Body of pancreas (tissue), 4 donors: ENCODE data around the gene ACVRL1. TPM values are rescaled to one million over a fixed set of nuclear protein-coding genes. Genes with fewer than 3 reads are reported as not detected.
A peak's percentile ranks its signal among the peaks of the same experiment; 100 is the strongest.

Experiments used
- ATAC-seq: fragments of 150-250 bp; one replicate; pipeline ENCODE4 v1.9.1; 2016
- DNase-seq, 4 donors: peaks; one replicate each; pipeline ENCODE4 v3.0.0-alpha.2; 2019
- H3K27ac ChIP-seq, 4 donors: fragments of 200-600 bp; sonication (generic); 1 replicate in 3 of 4; 2 replicates in 1 of 4; pipeline versions ENCODE4 v1.5.1 to v1.6.1; 2016 to 2019; ENCODE audit warnings: mild to moderate bottlenecking in 1 of 4, mixed read lengths in 1 of 4, moderate library complexity in 1 of 4
- H3K27me3 ChIP-seq, 2 donors: fragments of 200-600 bp; sonication (generic); one replicate each; pipeline ENCODE4 v1.6.0; 2016; ENCODE audit warnings: mild to moderate bottlenecking in 1 of 2
- H3K36me3 ChIP-seq, 2 donors: fragments of 200-600 bp; sonication (generic); replicated peaks in 1 of 2; 2 replicates each; pipeline ENCODE4 v1.5.1; 2016; ENCODE audit warnings: low read depth in 2 of 2; ENCODE audit not compliant: insufficient read depth in 1 of 2
- H3K4me1 ChIP-seq: fragments of 200-600 bp; sonication (generic); one replicate; pipeline ENCODE4 v1.6.0; 2016
- H3K4me3 ChIP-seq, 2 donors: fragments of 200-600 bp; sonication (generic); 1 replicate in 1 of 2; 2 replicates in 1 of 2; pipeline ENCODE4 v1.5.1; 2016 to 2019
- H3K9me3 ChIP-seq, 3 donors: fragments of 200-600 bp; sonication (generic); 1 replicate in 2 of 3; 2 replicates in 1 of 3; pipeline ENCODE4 v1.5.1; 2016
- CTCF ChIP-seq, 7 experiments: fragments of 450-650 bp in 4 of 7; fragments of 200-600 bp in 3 of 7; sonication (generic) in 3 of 7; IDR thresholded peaks; one replicate each; pipeline ENCODE4 v1.5.1; 2016 to 2019; ENCODE audit warnings: antibody characterized with exemption in 7 of 7
- POLR2A ChIP-seq, 3 donors: fragments of 450-650 bp; IDR thresholded peaks; one replicate each; pipeline ENCODE4 v1.6.1; 2016; ENCODE audit warnings: antibody characterized with exemption in 3 of 3, mild to moderate bottlenecking in 2 of 3
- WGBS, 2 donors: methylation state at CpG; one replicate each; pipeline ENCODE4 v1.1.5; 2017; 5-methylcytosine and 5-hydroxymethylcytosine counted together
- intact Hi-C: fragments of 100-400 bp; cut with DNase I; formaldehyde crosslinking; loops from one replicate; pipeline ENCODE4 v1.15.1; 2023
- total RNA-seq, 2 donors: library from RNA; depleted of rRNA; stranded (reverse); fragments of >200 nt; gene quantifications; one replicate each; pipeline ENCODE4 v1.1.0, GENCODE V29; 2016

ACVRL1 gene
- total RNA-seq, 2 donors from 2014 or later, result 37.1 to 93.9 TPM

GRCh38 chr12:51890511-51891171 is 16.7 kb upstream of the ACVRL1 start:
- peaks cover 3% of the 10 kb centered on the region for H3K4me1 ChIP-seq
- no peak overlapping the region for H3K27ac ChIP-seq
- H3K4me3 ChIP-seq, result no peak overlapping the region
- ATAC-seq, result no peak
- 86 to 88% methylated on average over 9 to 17 of the region's 22 CpGs for WGBS, 2 donors
- H3K36me3 ChIP-seq, result no peaks in the 10 kb centered on the region
- H3K9me3 ChIP-seq, result no peaks in the 10 kb centered on the region
- intact Hi-C loops, result no loop called here
- no peak for TF ChIP-seq CTCF (IDR thresholded peaks at IDR 0.05)
- no peak for TF ChIP-seq POLR2A (IDR thresholded peaks at IDR 0.05)
- no peaks in the 10 kb centered on the region for H3K27me3 ChIP-seq
- no peak for DNase-seq

GRCh38 chr12:51891843-51892242 is 15.5 kb upstream of the ACVRL1 start:
- H3K27me3 ChIP-seq, result no peaks in the 10 kb centered on the region
- no peak overlapping the region for H3K27ac ChIP-seq
- no peaks in the 10 kb centered on the region for H3K4me1 ChIP-seq
- ATAC-seq, result no peak
- TF ChIP-seq POLR2A (IDR thresholded peaks at IDR 0.05), result no peak
- peak in 5 of 7 experiments; percentile 30 to 47 (median 44) for TF ChIP-seq CTCF (IDR thresholded peaks at IDR 0.05)
- H3K4me3 ChIP-seq, result no peak overlapping the region
- no peak for DNase-seq
- no peaks in the 10 kb centered on the region for H3K9me3 ChIP-seq
- intact Hi-C loops, result no loop called here
- no peaks in the 10 kb centered on the region for H3K36me3 ChIP-seq

- no peak for TF ChIP-seq CTCF (IDR thresholded peaks at IDR 0.05)
- TF ChIP-seq POLR2A (IDR thresholded peaks at IDR 0.05), result no peak
- ATAC-seq (no peak), DNase-seq (no peak)
- 62 to 72% methylated on average over 6 of the region's 6 CpGs for WGBS, 2 donors
- Histone ChIP-seq H3K27ac (no peak overlapping the region), H3K36me3 (no peaks in the 10 kb centered on the region), H3K27me3 (no peaks in the 10 kb centered on the region), H3K4me3 (no peak overlapping the region), H3K9me3 (no peaks in the 10 kb centered on the region), H3K4me1 (no peaks in the 10 kb centered on the region)
- intact Hi-C loops, result no loop called here
These were observed 13.5 kb upstream of the ACVRL1 start for GRCh38 chr12:51893786-51894185.

GRCh38 chr12:51895378-51896135 is 11.7 kb upstream of the ACVRL1 start:
- Histone ChIP-seq H3K9me3 (no peaks in the 10 kb centered on the region), H3K27ac (no peak overlapping the region), H3K36me3 (no peaks in the 10 kb centered on the region), H3K27me3 (no peaks in the 10 kb centered on the region), H3K4me1 (no peaks in the 10 kb centered on the region), H3K4me3 (no peak overlapping the region)
- 83 to 86% methylated on average over 6 to 8 of the region's 8 CpGs for WGBS, 2 donors
- DNase-seq (no peak), ATAC-seq (no peak)
- TF ChIP-seq CTCF (IDR thresholded peaks at IDR 0.05), result no peak
- TF ChIP-seq POLR2A (IDR thresholded peaks at IDR 0.05), result no peak
- intact Hi-C loops, result no loop called here
